Measurements from ENCODE around the gene LILRB2. TPM values are rescaled to one million over a fixed set of nuclear protein-coding genes. Genes with fewer than 3 reads are reported as not detected.

LILRB2 gene
- total RNA-seq (2011; cell fraction: chromatin; rRNA removed; ENCODE audit: low replicate concordance), result not detected in 2 replicates
- total RNA-seq (2011; cell fraction: nucleolus; rRNA removed), result not detected in 2 replicates
- total RNA-seq (2011; cell fraction: nucleoplasm; rRNA removed), result not detected in 2 replicates
- not detected in 2 replicates for total RNA-seq (2014; rRNA removed)
- not detected in 2 replicates for total RNA-seq (2014; rRNA removed; fragmentation: Illumina TruSeq; extraction: Trizol)
- total RNA-seq (2015; rRNA removed; fragmentation: Illumina TruSeq; extraction: Trizol), result not detected in 2 replicates
- total RNA-seq (2021), result not detected in 2 replicates
- polyA plus RNA-seq (2011; rRNA removed), result not detected in 2 replicates
- polyA plus RNA-seq (2011; cell fraction: cytosol; rRNA removed), result not detected in 2 replicates
- polyA plus RNA-seq (2011; cell fraction: nucleus; rRNA removed), result not detected in 2 replicates
- polyA plus RNA-seq (2012), result not detected in 2 replicates
- polyA plus RNA-seq (2014; fragmentation: Illumina TruSeq; extraction: Trizol), result not detected in 2 replicates
- polyA plus RNA-seq (2014; fragmentation: Nextera tagmentation; extraction: Ambion mirVana), result not detected
- polyA plus RNA-seq (2014; rRNA removed), result not detected in 2 replicates
- polyA minus RNA-seq (2011; rRNA and poly(A)+ RNA removed), result not detected in 2 replicates
- not detected in 2 replicates for polyA minus RNA-seq (2011; cell fraction: cytosol; rRNA and poly(A)+ RNA removed)
- not detected in 2 replicates for polyA minus RNA-seq (2011; cell fraction: nucleus; rRNA and poly(A)+ RNA removed)
- Bru-seq, nascent RNA, result not detected
- BruChase-seq, experiment 1, labeled RNA remaining after a 2-hour chase, result not detected
- not detected for BruChase-seq, experiment 2, labeled RNA remaining after a 6-hour chase
- long read RNA-seq, experiment 1, result 0 reads
- long read RNA-seq, experiment 2, result 0 reads
- long read RNA-seq, experiment 3, result 0 reads

- no peak within 1 kb of the TSS for H3K4me2 ChIP-seq (ENCODE audit: insufficient read depth, low read length)
- WGBS (ENCODE audit: insufficient coverage, low coverage, missing lambda C conversion rate), result under 1% methylated on average over 11 of the region's 12 CpGs
- CTCF ChIA-PET (ENCODE audit: low intra/inter-chr PET ratio), result no interaction called here
Measured at GRCh38 chr19:54281007-54281728, at the start of gene LILRB2. Gene LILRB2, minus strand, starts transcription at chr19:54281110. Its CDS starts 614 bp downstream, at chr19:54280496.

More at GRCh38 chr19:54281007-54281728, at the start of gene LILRB2:
- H2AFZ ChIP-seq (ENCODE audit: low read depth, low read length), result no peak within 1 kb of the TSS
- no peaks in the 10 kb centered on the region for H3K4me1 ChIP-seq (replicated peaks in 1 of 2; ENCODE audit: control insufficient read depth in 2 of 2, insufficient read depth in 2 of 2, low read length in 2 of 2)
- H3K27ac ChIP-seq (ENCODE audit: extremely low read depth, low read depth, low read length), result no peak within 1 kb of the TSS
- FAIRE-seq (no peak), ATAC-seq (no peak), DNase-seq (ENCODE audit: extremely low read depth in 1 of 4, low spot score in 3 of 4) (no peak)
- intact Hi-C loops (cut with micrococcal nuclease) (no loop called here), in situ Hi-C loops (cut with MboI) (loop anchor here (5.0 kb wide), 1 partner anchor 351 kb away; the partner anchor contains the start of gene LILRB1)
- TF ChIP-seq TRIM24 (IDR thresholded peaks at IDR 0.05), result no peak
- TF ChIP-seq MAX (CRISPR knock-in tag; IDR thresholded peaks at IDR 0.05), result no peak
- TF ChIP-seq ZNF133 (CRISPR knock-in tag; IDR thresholded peaks at IDR 0.05), result no peak
- TF ChIP-seq KLF10 (CRISPR knock-in tag; IDR thresholded peaks at IDR 0.05), result no peak
- no peak for TF ChIP-seq ZMIZ1 (IDR thresholded peaks at IDR 0.05; ENCODE audit: low read depth in 2 of 2, low read length in 2 of 2)
- no peak for TF ChIP-seq PURB (CRISPR knock-in tag; IDR thresholded peaks at IDR 0.05; ENCODE audit: low read depth)
- TF ChIP-seq CTBP1 (IDR thresholded peaks at IDR 0.05; ENCODE audit: borderline replicate concordance), result no peak
- no peak for TF ChIP-seq ZNF764 (CRISPR knock-in tag; IDR thresholded peaks at IDR 0.05; ENCODE audit: low read depth)
- no peak for TF ChIP-seq MIER1 (IDR thresholded peaks at IDR 0.05; ENCODE audit: low read depth)
- TF ChIP-seq BMI1 (IDR thresholded peaks at IDR 0.05; ENCODE audit: low read length), result no peak
- TF ChIP-seq CCAR2 (IDR thresholded peaks at IDR 0.05; ENCODE audit: low read depth, low read length), result no peak
- TF ChIP-seq STAT6 (CRISPR knock-in tag; IDR thresholded peaks at IDR 0.05), result no peak
- no peak within 1 kb of the TSS for H3K4me3 ChIP-seq
- H3K9me3 ChIP-seq (replicated peaks; ENCODE audit: control insufficient read depth, insufficient read depth, low read depth, low read length), result no peaks in the 10 kb centered on the region
- H3K9ac ChIP-seq (ENCODE audit: insufficient read depth in 1 of 2, low read depth in 2 of 2, low read length in 2 of 2), result no peak within 1 kb of the TSS
- no peaks in the 10 kb centered on the region for H4K20me1 ChIP-seq (replicated peaks; ENCODE audit: control insufficient read depth, insufficient read depth, low read length)
- H3K36me3 ChIP-seq (ENCODE audit: control insufficient read depth, insufficient read depth, low read length), result no peaks in the 10 kb centered on the region
- no peaks in the 10 kb centered on the region for H3K9me1 ChIP-seq (ENCODE audit: control insufficient read depth, insufficient read depth, low read length)
- POLR2A ChIA-PET, result no interaction called here
- H3K79me2 ChIP-seq (ENCODE audit: control insufficient read depth, insufficient read depth, low read length), result no peaks in the 10 kb centered on the region
- BruUV-seq (replicated peaks), result no TSS peak
- H3K27me3 ChIP-seq (ENCODE audit: control insufficient read depth in 2 of 2, insufficient read depth in 2 of 2, low read length in 2 of 2), result peaks cover 8 to 50% of the 10 kb centered on the region in 2 experiments
